C4-2B (cell line): ENCODE measurements around the gene ATP2A2.
A peak's percentile ranks its signal among the peaks of the same experiment; 100 is the strongest.
"Not testable (repeated sequence)": the region's sequence is repeated elsewhere in the genome, so short reads cannot be mapped to it uniquely, and the experiment has no call there.

ENCODE experiments used
- H3K27ac ChIP-seq: fragments of 450-650 bp; 2 replicates; pipeline ENCODE4 v1.5.1; 2017
- CTCF ChIP-seq: fragments of 450-650 bp; conservative IDR thresholded peaks from 2 replicates; pipeline ENCODE4 v1.5.1; 2017; ENCODE audit warnings: mild to moderate bottlenecking
- ZFX ChIP-seq: fragments of 450-650 bp; IDR thresholded peaks from 2 replicates; pipeline ENCODE4 v1.6.1; 2017

The ATP2A2 gene

GRCh38 chr12:110339184-110339952 is 58.3 kb downstream of the ATP2A2 start:
- H3K27ac ChIP-seq: no peak overlapping the region
- TF ChIP-seq CTCF: no peak
- no peak for TF ChIP-seq ZFX

- H3K27ac ChIP-seq: not testable (repeated sequence)
Measured at GRCh38 chr12:110340261-110340660, 59.2 kb downstream of the ATP2A2 start.

GRCh38 chr12:110340706-110341105 is 59.7 kb downstream of the ATP2A2 start:
- H3K27ac ChIP-seq: no peak overlapping the region
- TF ChIP-seq CTCF: no peak
- TF ChIP-seq ZFX: no peak

GRCh38 chr12:110342157-110342556 is 61.1 kb downstream of the ATP2A2 start:
- TF ChIP-seq CTCF (no peak), ZFX (no peak)
- no peak overlapping the region for H3K27ac ChIP-seq

GRCh38 chr12:110343114-110343513 is 62.1 kb downstream of the ATP2A2 start:
- H3K27ac ChIP-seq: no peak overlapping the region
- TF ChIP-seq ZFX (no peak), CTCF (no peak)

- no peak for TF ChIP-seq ZFX
- no peak for TF ChIP-seq CTCF
- peak overlapping the region; percentile 87 for H3K27ac ChIP-seq
Measured at GRCh38 chr12:110343736-110344555, 62.9 kb downstream of the ATP2A2 start.

GRCh38 chr12:110344657-110345056 is 63.6 kb downstream of the ATP2A2 start:
- H3K27ac ChIP-seq: peak overlapping the region; percentile 87
- no peak for TF ChIP-seq CTCF
- TF ChIP-seq ZFX: no peak
